ENCODE measurements around the gene NKAPD1. TPM values are rescaled to one million over a fixed set of nuclear protein-coding genes. Genes with fewer than 3 reads are reported as not detected.

The NKAPD1 gene
- polyA plus RNA-seq, 3 donors: 5.3 to 9.4 (median 7.7) TPM

- peaks cover 18 to 34% of the 10 kb centered on the region in 2 donors for H3K36me3 ChIP-seq (replicated peaks in 1 of 2; ENCODE audit: control insufficient read depth in 1 of 2, insufficient read depth in 2 of 2, low read length in 2 of 2)
- peaks cover 15 to 18% of the 10 kb centered on the region in 2 donors for H3K4me1 ChIP-seq (ENCODE audit: control insufficient read depth in 1 of 2, insufficient read depth in 2 of 2, low read length in 2 of 2)
- peaks cover 0 to 1% (median 0%) of the 10 kb centered on the region in 3 donors for H3K27me3 Mint-ChIP-seq (ENCODE audit: low read depth in 3 of 3)
- H3K27ac Mint-ChIP-seq: peak overlapping the region in 2 of 7 donors; percentile 9 to 66
- H3K9me3 ChIP-seq (replicated peaks in 1 of 2; ENCODE audit: control insufficient read depth in 1 of 2, insufficient read depth in 1 of 2, low read length in 2 of 2): no peaks in the 10 kb centered on the region
- peak overlapping the region in 1 of 2 donors; percentile 36 for H3K27ac ChIP-seq (ENCODE audit: low read depth in 1 of 2, low read length in 2 of 2)
- peaks cover 2% of the 10 kb centered on the region for H3K79me2 ChIP-seq (ENCODE audit: insufficient read depth, low read length)
- H3K4me1 Mint-ChIP-seq: peaks cover 13% of the 10 kb centered on the region
- WGBS (ENCODE audit: insufficient coverage): no CpG with 5 or more reads among the region's 2 CpGs
- no peak for TF ChIP-seq CTCF (IDR thresholded peaks at IDR 0.05)
- intact Hi-C loops (cut with micrococcal nuclease): no loop called here
- DNase-seq: no peak
- no peak overlapping the region for H3K9ac ChIP-seq (ENCODE audit: insufficient read depth, low read length, poor library complexity, severe bottlenecking)
- no peak overlapping the region for H3K4me3 Mint-ChIP-seq
- no peak overlapping the region for H2AFZ ChIP-seq (ENCODE audit: insufficient read depth, low read depth, low read length, poor library complexity, severe bottlenecking)
- no peak overlapping the region for H3K4me2 ChIP-seq (replicated peaks; ENCODE audit: extremely low read depth, low read length, poor library complexity, severe bottlenecking)
- peaks cover 7% of the 10 kb centered on the region for H4K20me1 ChIP-seq (ENCODE audit: insufficient read depth, low read length)
- H3K9me3 Mint-ChIP-seq: no peaks in the 10 kb centered on the region
- no peak overlapping the region for H3K4me3 ChIP-seq (replicated peaks in 1 of 3; ENCODE audit: low read depth in 2 of 3, low read length in 3 of 3)
- peaks cover 28 to 34% of the 10 kb centered on the region in 2 donors for H3K36me3 Mint-ChIP-seq
- H3K27me3 ChIP-seq (ENCODE audit: control insufficient read depth in 2 of 2, insufficient read depth in 2 of 2, low read length in 2 of 2): no peaks in the 10 kb centered on the region
Measured at GRCh38 chr11:112100462-112100861, 26.4 kb downstream of the NKAPD1 start.

GRCh38 chr11:112103446-112103845 is 29.3 kb downstream of the NKAPD1 start:
- Mint-ChIP-seq H3K4me3 (peak overlapping the region; percentile 74 to 83), H3K27ac (peak overlapping the region; percentile 81 to 92 (median 87)), H3K27me3 (ENCODE audit: low read depth in 3 of 3) (no peaks in the 10 kb centered on the region), H3K36me3 (peaks cover 16 to 19% of the 10 kb centered on the region in 2 donors), H3K4me1 (peaks cover 13% of the 10 kb centered on the region), H3K9me3 (no peaks in the 10 kb centered on the region)
- Histone ChIP-seq H3K4me1 (ENCODE audit: control insufficient read depth in 1 of 2, insufficient read depth in 2 of 2, low read length in 2 of 2) (peaks cover 15 to 18% of the 10 kb centered on the region in 2 donors), H2AFZ (ENCODE audit: insufficient read depth, low read depth, low read length, poor library complexity, severe bottlenecking) (peak overlapping the region; percentile 9), H3K9me3 (replicated peaks in 1 of 2; ENCODE audit: control insufficient read depth in 1 of 2, insufficient read depth in 1 of 2, low read length in 2 of 2) (no peaks in the 10 kb centered on the region), H4K20me1 (ENCODE audit: insufficient read depth, low read length) (no peaks in the 10 kb centered on the region), H3K9ac (ENCODE audit: insufficient read depth, low read length, poor library complexity, severe bottlenecking) (no peak overlapping the region), H3K4me2 (replicated peaks; ENCODE audit: extremely low read depth, low read length, poor library complexity, severe bottlenecking) (peak overlapping the region; percentile 29), H3K4me3 (replicated peaks in 1 of 3; ENCODE audit: low read depth in 2 of 3, low read length in 3 of 3) (peak overlapping the region; percentile 18 to 53 (median 39)), H3K79me2 (ENCODE audit: insufficient read depth, low read length) (peaks cover 2% of the 10 kb centered on the region), H3K27me3 (ENCODE audit: control insufficient read depth in 2 of 2, insufficient read depth in 2 of 2, low read length in 2 of 2) (no peaks in the 10 kb centered on the region), H3K27ac (ENCODE audit: low read depth in 1 of 2, low read length in 2 of 2) (peak overlapping the region; percentile 66 to 75), H3K36me3 (replicated peaks in 1 of 2; ENCODE audit: control insufficient read depth in 1 of 2, insufficient read depth in 2 of 2, low read length in 2 of 2) (peaks cover 6 to 15% of the 10 kb centered on the region in 2 donors)
- DNase-seq: peak; percentile 47 to 75 (median 73)
- TF ChIP-seq CTCF (IDR thresholded peaks at IDR 0.05): no peak
- intact Hi-C loops (cut with micrococcal nuclease): no loop called here
- no CpG with 5 or more reads among the region's 6 CpGs for WGBS (ENCODE audit: insufficient coverage)

All from CD14-positive monocyte (primary cell).